Activated naive CD4-positive, alpha-beta T cell treated with anti-CD3 and anti-CD28 coated beads, Interleukin-2, amount 10 ng/mL, durations not matched to agents 7 days and 5 days (primary cell): Measurements from ENCODE around the gene CNOT9.

Experiments used
- CTCF ChIA-PET: fragments of 350-600 bp; sonication (Branson Sonifier 250); formaldehyde crosslinking; loops from one replicate; lab custom pipeline; 2021; ENCODE audit warnings: antibody characterized with exemption; lab: Charles Lee
- DNase-seq: peaks from one replicate; pipeline ENCODE4 v3.0.0-alpha.2; 2020
- H3K27ac Mint-ChIP-seq: one replicate; pipeline ENCODE4 v1.8.0; 2021; ENCODE audit warnings: mild to moderate bottlenecking, moderate library complexity, mixed read lengths
- H3K27me3 Mint-ChIP-seq: one replicate; pipeline ENCODE4 v1.8.0; 2021; ENCODE audit warnings: mild to moderate bottlenecking, mixed read lengths
- H3K36me3 Mint-ChIP-seq: one replicate; pipeline ENCODE4 v1.8.0; 2021; ENCODE audit warnings: mixed read lengths
- H3K4me1 Mint-ChIP-seq: one replicate; pipeline ENCODE4 v1.8.0; 2021; ENCODE audit warnings: mixed read lengths
- H3K4me3 Mint-ChIP-seq: one replicate; pipeline ENCODE4 v1.8.0; 2021; ENCODE audit warnings: mild to moderate bottlenecking, moderate library complexity, mixed read lengths
- H3K9me3 Mint-ChIP-seq: one replicate; pipeline ENCODE4 v1.8.0; 2021; ENCODE audit warnings: mixed read lengths

Gene CNOT9

GRCh38 chr2:218564056-218564455, 4.6 kb upstream of the CNOT9 start:
- no peak for DNase-seq
- CTCF ChIA-PET, result interaction anchor here (0.7 kb wide), 1 partner anchor 291 kb away, joined by 4 read pairs; no protein-coding TSS in a partner anchor
- Mint-ChIP-seq H3K27me3 (no peaks in the 10 kb centered on the region), H3K36me3 (peaks cover 46% of the 10 kb centered on the region), H3K4me1 (peaks cover 34% of the 10 kb centered on the region), H3K9me3 (no peaks in the 10 kb centered on the region), H3K27ac (no peak overlapping the region), H3K4me3 (no peak overlapping the region)

DNA sequence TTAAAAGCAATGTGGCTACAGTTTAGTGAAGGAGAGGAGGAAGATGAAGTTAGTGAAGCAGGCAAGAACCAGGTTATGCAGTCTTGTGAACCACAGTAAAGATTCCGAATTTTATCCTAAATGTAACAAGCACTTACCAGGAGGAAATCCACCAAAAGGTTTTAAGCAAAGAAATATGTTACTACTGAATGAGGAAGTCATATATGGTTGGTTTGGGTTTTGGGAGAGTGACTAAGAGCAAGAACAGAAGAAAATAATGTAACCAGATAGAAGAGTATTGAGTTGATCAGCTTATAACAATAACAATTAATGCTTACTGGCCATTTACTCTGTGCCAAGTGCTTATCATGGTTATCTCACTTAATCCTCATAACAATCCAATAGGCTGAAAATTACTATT, 2.3 kb upstream of the CNOT9 start:
- no peak for DNase-seq
- Mint-ChIP-seq H3K4me1 (peaks cover 55% of the 10 kb centered on the region), H3K27me3 (no peaks in the 10 kb centered on the region), H3K27ac (no peak overlapping the region), H3K36me3 (peaks cover 48% of the 10 kb centered on the region), H3K4me3 (peak overlapping the region; percentile 95), H3K9me3 (no peaks in the 10 kb centered on the region)
- CTCF ChIA-PET, result no interaction called here

- no peaks in the 10 kb centered on the region for H3K9me3 Mint-ChIP-seq
- DNase-seq, result peak; percentile 85
- peak overlapping the region; percentile 99 for H3K27ac Mint-ChIP-seq
- H3K4me3 Mint-ChIP-seq, result peak overlapping the region; percentile 95
- no peaks in the 10 kb centered on the region for H3K27me3 Mint-ChIP-seq
- H3K4me1 Mint-ChIP-seq, result peaks cover 64% of the 10 kb centered on the region
- CTCF ChIA-PET, result interaction anchor here (0.6 kb wide), 1 partner anchor 52 kb away, joined by 3 read pairs; no protein-coding TSS in a partner anchor
- peaks cover 45% of the 10 kb centered on the region for H3K36me3 Mint-ChIP-seq
Observed at GRCh38 chr2:218567797-218568189, 846 bp upstream of the CNOT9 start.

- peaks cover 44% of the 10 kb centered on the region for H3K36me3 Mint-ChIP-seq
- no peaks in the 10 kb centered on the region for H3K9me3 Mint-ChIP-seq
- peak overlapping the region; percentile 99 for H3K27ac Mint-ChIP-seq
- DNase-seq, result peak; percentile 63
- CTCF ChIA-PET, result no interaction called here
- no peaks in the 10 kb centered on the region for H3K27me3 Mint-ChIP-seq
- H3K4me1 Mint-ChIP-seq, result peaks cover 58% of the 10 kb centered on the region
- H3K4me3 Mint-ChIP-seq, result peak overlapping the region; percentile 95
Observed at GRCh38 chr2:218569038-218569431, 396 bp downstream of the CNOT9 start.

- Mint-ChIP-seq H3K9me3 (no peaks in the 10 kb centered on the region), H3K4me1 (peaks cover 56% of the 10 kb centered on the region), H3K27me3 (no peaks in the 10 kb centered on the region), H3K4me3 (peak overlapping the region; percentile 95), H3K27ac (peak overlapping the region; percentile 99), H3K36me3 (peaks cover 44% of the 10 kb centered on the region)
- CTCF ChIA-PET, result no interaction called here
- DNase-seq, result peak; percentile 24
Observed at GRCh38 chr2:218569661-218570500, 1.2 kb downstream of the CNOT9 start.

DNA sequence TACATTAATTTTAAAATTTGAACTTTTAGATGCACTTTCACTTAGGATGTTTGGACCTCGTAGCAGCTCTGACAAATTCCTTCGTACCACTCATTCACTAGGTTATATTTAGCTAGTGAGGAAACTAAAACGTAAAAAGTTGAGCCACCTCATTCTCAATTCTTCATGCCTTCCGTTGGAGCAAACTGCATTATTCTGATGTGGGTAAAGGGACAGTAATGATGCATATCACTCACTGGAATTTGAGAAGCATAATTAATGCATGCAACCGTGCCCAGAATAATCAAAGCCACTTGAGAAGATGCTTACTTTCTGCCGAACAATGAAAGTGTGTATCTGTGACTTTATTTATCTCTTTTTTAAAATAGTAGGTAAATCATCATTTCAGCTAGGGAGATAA, 2.2 kb downstream of the CNOT9 start:
- no peak for DNase-seq
- peaks cover 47% of the 10 kb centered on the region for H3K36me3 Mint-ChIP-seq
- no peaks in the 10 kb centered on the region for H3K27me3 Mint-ChIP-seq
- H3K27ac Mint-ChIP-seq, result peak overlapping the region; percentile 99
- peaks cover 58% of the 10 kb centered on the region for H3K4me1 Mint-ChIP-seq
- H3K4me3 Mint-ChIP-seq, result peak overlapping the region; percentile 95
- CTCF ChIA-PET, result no interaction called here
- H3K9me3 Mint-ChIP-seq, result no peaks in the 10 kb centered on the region

GRCh38 chr2:218576854-218577253, 8.2 kb downstream of the CNOT9 start:
- CTCF ChIA-PET, result interaction anchor here (0.6 kb wide), 1 partner anchor 101 kb away, joined by 3 read pairs; no protein-coding TSS in a partner anchor
- Mint-ChIP-seq H3K27me3 (no peaks in the 10 kb centered on the region), H3K27ac (no peak overlapping the region), H3K4me1 (peaks cover 40% of the 10 kb centered on the region), H3K4me3 (no peak overlapping the region), H3K9me3 (no peaks in the 10 kb centered on the region), H3K36me3 (peaks cover 27% of the 10 kb centered on the region)
- no peak for DNase-seq

DNA sequence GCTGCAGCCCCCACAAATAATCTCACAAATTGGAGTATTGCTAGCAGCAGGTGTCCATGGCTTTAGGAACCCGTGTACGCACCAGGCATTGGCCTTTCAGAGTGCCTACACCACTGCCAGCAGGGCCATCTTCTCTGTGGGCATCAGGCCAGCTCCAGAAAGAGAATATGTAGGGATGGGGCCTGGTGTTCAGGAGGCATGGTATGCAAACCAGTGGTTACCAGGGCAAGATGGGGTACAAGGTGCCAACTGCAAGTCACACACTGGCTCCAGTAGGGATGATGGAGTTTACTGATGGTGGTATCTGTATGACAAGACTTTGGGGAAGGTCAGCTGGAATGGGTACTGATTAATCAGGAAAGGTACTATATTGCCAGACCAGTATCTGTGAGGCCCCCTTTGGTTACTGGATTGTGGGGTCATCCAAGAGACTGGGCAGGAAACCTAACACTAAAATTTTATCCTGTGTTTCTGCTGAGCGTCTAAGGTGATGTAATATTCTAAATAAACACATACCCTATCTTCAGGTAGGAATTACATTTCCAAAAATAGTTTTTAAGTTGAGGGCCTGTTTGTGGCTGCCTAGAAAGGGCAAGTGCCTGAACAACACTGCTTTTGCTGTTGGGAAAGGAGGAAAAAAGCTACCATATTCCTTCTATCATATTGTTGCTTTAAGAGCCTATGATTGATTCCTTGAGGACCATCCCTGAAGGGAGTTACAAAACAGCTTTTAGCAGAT, 9.0 kb downstream of the CNOT9 start:
- Mint-ChIP-seq H3K4me1 (peaks cover 38% of the 10 kb centered on the region), H3K36me3 (peaks cover 27% of the 10 kb centered on the region), H3K27ac (no peak overlapping the region), H3K27me3 (no peaks in the 10 kb centered on the region), H3K9me3 (no peaks in the 10 kb centered on the region), H3K4me3 (no peak overlapping the region)
- CTCF ChIA-PET, result interaction anchor here (0.6 kb wide), 1 partner anchor 102 kb away, joined by 3 read pairs; no protein-coding TSS in a partner anchor
- DNase-seq, result no peak

DNA sequence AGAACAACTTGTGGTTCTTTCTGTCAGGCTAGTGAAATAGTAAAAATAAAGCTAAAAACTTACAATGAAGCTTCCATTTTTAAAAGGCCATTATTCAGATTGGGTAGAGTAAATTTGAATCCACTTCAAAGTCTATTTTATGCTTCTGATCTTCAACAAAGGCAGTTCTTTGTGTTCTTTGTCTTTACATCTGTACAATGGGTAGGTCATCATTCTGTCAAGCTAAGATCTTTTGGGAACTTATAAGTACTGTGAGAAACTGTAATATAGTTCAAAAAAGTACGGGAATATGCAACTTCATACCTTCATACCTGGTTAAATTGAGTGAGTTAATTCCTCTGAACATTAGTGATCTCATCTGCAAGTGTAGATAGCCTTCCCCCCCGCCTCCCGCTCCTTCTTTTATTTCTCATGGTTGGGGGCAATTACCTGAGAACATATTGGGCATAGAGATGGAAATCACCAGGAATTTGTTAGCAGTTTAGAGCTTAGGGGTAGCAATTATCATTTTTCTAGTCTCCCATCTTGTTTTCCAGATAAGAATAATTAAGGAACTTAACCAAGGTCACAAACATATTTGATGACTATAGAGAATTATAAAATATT, 9.7 kb downstream of the CNOT9 start:
- no peaks in the 10 kb centered on the region for H3K9me3 Mint-ChIP-seq
- no peak overlapping the region for H3K4me3 Mint-ChIP-seq

DNA sequence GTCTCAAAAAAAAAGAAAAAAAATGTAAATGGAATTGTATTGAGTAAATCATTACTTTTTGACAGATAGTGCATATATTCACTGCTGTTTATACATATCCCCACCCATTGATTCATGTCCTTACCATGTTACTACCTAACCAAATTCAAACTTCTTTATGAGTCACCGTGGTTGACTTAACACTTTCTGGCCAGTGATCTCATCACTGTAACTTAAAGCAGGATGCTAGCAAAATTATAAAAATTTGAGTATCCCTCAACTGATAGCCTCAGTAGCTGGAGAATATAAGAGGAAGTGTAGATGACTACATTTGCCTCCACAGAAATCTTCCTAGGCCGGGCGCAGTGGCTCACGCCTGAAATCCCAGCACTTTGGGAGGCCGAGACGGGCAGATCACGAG, 13.4 kb downstream of the CNOT9 start:
- DNase-seq, result no peak
- H3K27ac Mint-ChIP-seq, result peak overlapping the region; percentile 70

More for the DNA sequence above, 9.7 kb downstream of the CNOT9 start:
- Mint-ChIP-seq H3K27ac (no peak overlapping the region), H3K4me1 (peaks cover 35% of the 10 kb centered on the region), H3K36me3 (peaks cover 30% of the 10 kb centered on the region), H3K27me3 (no peaks in the 10 kb centered on the region)
- DNase-seq, result no peak
- CTCF ChIA-PET, result no interaction called here

GRCh38 chr2:218583983-218584850, 15.6 kb downstream of the CNOT9 start:
- peaks cover 52% of the 10 kb centered on the region for H3K36me3 Mint-ChIP-seq

More for the DNA sequence above, 13.4 kb downstream of the CNOT9 start:
- CTCF ChIA-PET, result interaction anchor here (0.7 to 1.4 kb wide), 2 partner anchors 175 to 637 kb away, joined by 3 read pairs; no protein-coding TSS in a partner anchor
- no peak overlapping the region for H3K4me3 Mint-ChIP-seq
- H3K27me3 Mint-ChIP-seq, result no peaks in the 10 kb centered on the region
- peaks cover 43% of the 10 kb centered on the region for H3K36me3 Mint-ChIP-seq
- H3K9me3 Mint-ChIP-seq, result no peaks in the 10 kb centered on the region
- H3K4me1 Mint-ChIP-seq, result peaks cover 28% of the 10 kb centered on the region

GRCh38 chr2:218585541-218585940, 16.9 kb downstream of the CNOT9 start:
- DNase-seq, result no peak
- H3K36me3 Mint-ChIP-seq, result peaks cover 55% of the 10 kb centered on the region
- CTCF ChIA-PET, result no interaction called here
- peaks cover 11% of the 10 kb centered on the region for H3K4me1 Mint-ChIP-seq
- no peaks in the 10 kb centered on the region for H3K27me3 Mint-ChIP-seq
- H3K4me3 Mint-ChIP-seq, result no peak overlapping the region
- no peaks in the 10 kb centered on the region for H3K9me3 Mint-ChIP-seq
- H3K27ac Mint-ChIP-seq, result no peak overlapping the region

More at GRCh38 chr2:218583983-218584850, 15.6 kb downstream of the CNOT9 start:
- H3K4me3 Mint-ChIP-seq, result no peak overlapping the region
- no peaks in the 10 kb centered on the region for H3K9me3 Mint-ChIP-seq
- CTCF ChIA-PET, result no interaction called here
- H3K27me3 Mint-ChIP-seq, result no peaks in the 10 kb centered on the region
- H3K27ac Mint-ChIP-seq, result no peak overlapping the region
- DNase-seq, result no peak
- H3K4me1 Mint-ChIP-seq, result peaks cover 15% of the 10 kb centered on the region

GRCh38 chr2:218605432-218605831, 36.8 kb downstream of the CNOT9 start:
- H3K9me3 Mint-ChIP-seq, result no peaks in the 10 kb centered on the region
- no peak overlapping the region for H3K27ac Mint-ChIP-seq
- CTCF ChIA-PET, result no interaction called here
- no peaks in the 10 kb centered on the region for H3K36me3 Mint-ChIP-seq
- no peak for DNase-seq
- H3K27me3 Mint-ChIP-seq, result peaks cover 32% of the 10 kb centered on the region
- no peaks in the 10 kb centered on the region for H3K4me1 Mint-ChIP-seq
- H3K4me3 Mint-ChIP-seq, result no peak overlapping the region
